Activated gamma-delta T cell treated with anti-CD3 and anti-CD28 coated beads, Interleukin-2, amount 50 U/mL, for 16 hours (primary cell): ENCODE results near the gene FBXW4.

ENCODE experiments used
- DNase-seq: peaks from one replicate; pipeline ENCODE4 v3.0.0-alpha.2; 2020; ENCODE audit warnings: low read depth

Gene FBXW4

DNA sequence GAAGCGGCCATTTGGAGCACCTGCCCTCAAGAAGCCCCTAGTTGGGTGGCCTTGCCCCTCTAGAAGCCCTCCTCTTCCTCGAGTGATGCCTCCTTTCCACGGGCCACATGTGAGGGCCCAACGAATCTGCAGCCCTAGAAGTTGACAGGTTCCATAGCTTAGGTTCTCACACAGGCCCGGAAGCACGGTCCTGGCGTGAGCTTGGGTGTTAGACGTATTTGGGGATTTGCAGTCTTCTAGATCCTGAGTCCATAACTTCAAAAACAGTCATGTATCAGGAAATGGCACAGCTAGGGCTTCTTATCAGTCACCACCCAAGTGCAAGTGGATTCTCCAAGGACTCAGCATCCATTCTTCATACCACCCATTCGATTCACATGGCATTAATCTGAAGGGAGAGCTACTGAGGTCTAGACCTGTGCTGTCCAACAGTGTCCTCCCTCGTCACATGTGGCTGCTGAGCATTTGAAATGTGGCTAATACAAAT is 477 bp upstream of the FBXW4 start:
- peak; percentile 1 for DNase-seq

DNA sequence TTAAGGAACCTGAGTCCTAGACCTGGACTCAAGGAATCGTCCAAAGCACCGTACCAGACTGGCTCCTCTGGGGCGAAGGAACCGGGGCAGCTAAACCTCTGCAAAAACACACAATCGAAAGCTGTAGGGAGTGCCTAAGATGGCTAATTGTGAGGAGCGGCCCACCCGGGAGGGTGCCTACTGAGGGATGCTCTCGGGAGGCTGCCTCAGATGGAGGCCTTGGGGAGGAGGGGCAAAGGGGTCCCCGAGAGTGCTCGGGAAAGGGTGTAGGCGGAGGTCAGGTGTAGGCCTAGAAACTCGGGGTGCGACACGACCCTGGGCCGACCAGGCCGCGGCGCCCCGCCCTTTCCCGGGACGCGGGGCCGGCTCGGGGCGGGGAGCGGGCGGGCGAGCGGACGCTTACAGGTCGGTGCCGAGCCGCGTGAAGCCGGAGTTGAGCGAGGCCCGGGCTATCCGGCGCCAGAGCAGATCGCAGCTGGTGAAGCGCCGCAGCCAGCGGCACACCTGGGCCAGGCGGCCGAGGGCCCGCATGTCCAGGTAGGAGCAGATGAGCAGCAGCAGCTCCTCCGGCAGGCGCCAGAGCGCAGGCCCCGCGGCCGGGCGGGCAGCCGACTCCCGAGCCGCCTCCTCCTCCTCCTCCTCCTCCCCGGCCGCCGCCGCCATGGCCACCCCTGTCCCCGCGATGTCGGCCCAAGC is 844 bp downstream of the FBXW4 start:
- DNase-seq, result peak; percentile 46

DNA sequence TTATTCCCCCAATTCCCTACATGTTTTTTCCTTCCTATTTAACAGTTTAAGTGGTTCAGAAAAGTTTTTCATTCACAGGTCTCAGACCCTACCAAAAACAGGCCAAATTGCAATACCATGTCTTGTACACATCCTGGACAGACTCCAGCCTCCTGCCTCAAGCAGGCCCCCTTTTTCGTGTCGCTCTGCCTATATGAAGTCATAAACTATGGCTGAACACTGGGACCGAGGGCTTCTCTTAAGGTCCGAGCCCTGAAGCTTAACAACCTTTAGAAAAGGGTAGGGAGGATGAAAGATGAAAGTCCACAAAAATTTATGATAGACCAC is 1.4 kb downstream of the FBXW4 start:
- peak; percentile 3 for DNase-seq

DNA sequence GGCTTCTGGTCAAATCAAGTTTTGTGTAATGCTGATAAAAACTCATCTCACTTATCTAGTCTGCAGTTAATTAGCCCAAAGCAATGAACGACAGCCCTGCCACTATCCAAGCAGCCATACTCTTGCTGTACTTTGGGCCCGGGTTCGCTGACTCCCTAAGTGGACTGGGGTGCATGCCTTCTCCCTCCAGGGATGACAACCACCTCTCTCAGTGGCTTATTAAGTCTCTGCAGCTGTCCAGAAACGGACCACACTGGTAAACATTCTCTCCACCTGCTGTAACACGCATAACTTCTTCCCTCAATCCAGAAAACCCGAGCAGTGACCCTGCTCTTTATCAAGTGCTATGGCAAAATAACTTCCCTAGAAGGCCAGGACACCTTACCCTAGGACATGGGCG is 3.9 kb downstream of the FBXW4 start:
- no peak for DNase-seq

DNA sequence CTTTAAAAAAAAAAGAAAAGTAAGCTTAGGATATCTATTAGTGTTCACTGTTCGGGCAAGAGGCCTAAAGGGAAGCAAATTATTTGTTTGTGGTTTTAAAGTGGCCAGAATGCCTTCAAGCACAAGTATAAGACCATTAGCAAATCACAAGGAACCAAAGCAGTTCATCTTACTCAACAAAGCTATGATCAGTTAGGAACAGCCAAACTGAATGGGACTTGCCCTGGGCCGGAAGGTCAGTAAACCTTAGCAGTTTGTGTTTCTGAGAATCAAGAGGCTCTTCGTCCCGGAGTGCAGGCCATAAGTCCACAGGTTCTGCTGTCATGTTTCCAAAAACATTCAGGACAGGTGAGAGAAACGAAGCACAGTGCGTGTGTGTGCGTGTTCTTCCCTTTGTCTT is 4.5 kb downstream of the FBXW4 start:
- DNase-seq, result no peak

DNA sequence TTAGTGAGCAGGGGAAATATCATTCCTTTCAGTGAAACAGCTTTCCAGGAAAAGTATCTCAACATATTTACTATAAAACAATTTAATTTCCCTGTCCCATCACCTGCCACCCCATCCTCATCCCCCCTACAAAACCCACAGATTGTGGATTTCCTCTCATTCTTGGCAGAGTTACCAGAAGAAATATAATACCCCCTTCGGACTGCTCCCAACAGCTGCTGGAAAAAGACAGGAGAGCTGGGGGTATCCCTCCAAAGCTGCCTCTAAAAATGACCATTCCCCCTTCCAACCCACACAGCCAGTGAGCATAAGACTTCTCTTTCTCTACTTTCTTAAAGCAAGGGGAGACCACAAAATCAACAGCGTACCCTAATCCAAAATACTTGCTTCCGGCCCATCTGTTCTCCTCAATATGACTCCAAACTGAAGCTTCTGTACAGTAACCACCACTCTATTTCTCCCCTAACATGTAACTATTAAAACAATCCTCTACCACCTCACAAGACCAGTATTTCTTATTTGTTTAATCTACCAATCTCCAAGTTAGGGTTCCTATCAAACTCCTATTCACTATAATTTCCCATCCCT is 7.8 kb downstream of the FBXW4 start:
- no peak for DNase-seq

DNA sequence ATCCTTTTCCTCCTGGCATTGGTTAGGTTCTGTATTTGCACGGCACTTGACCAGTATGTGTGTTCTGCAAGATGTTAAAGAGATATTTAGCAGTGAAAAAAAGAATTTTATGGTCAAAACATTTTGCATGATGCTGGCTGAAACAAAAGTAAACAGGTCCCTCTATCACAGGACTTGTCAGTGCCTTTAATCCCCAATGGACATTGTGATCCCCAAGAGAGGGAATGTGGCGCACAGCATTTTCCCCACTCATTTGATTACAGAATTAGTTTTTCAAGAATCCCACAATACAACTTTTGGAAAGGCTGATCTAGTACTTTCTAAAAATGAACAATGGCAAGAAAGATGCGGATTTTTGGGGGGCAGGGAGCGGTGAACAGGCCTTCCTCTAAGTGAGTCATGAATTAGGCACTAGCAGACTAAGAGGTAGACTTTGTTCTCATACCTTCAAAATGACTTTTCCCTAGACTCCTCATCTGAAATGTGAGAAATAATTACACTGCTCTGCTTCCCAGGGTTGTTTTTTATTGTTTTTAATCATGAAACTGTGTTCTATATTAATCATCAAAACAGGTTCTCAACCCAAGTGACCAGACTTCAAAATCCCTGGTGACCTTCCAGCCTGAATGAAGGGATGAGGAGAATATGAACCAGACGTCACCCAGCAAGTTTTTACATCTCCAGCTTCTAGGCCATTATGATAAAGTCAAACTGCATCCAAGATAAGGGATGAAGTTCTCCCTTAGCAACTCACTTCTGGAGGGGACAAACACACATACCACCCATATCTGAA is 8.6 kb downstream of the FBXW4 start:
- DNase-seq, result no peak

DNA sequence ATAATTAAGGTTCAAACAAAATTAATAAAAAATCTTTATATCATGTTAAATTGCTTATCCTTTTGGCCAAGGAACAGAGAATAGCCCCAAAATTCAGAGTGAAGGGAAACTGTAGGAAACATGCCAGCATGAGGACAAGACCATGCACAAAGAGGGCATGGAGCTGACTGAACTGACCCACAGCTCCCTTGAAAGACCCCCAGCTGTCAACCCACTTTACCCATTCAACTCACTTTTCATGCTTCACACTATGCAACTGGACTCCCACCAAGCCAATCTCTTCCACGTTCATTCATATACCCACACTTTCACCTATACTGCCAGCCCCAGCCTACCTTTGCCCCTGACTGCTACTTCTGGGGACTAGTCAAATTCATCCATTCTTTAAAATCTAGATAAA is 10.2 kb downstream of the FBXW4 start:
- DNase-seq, result no peak

DNA sequence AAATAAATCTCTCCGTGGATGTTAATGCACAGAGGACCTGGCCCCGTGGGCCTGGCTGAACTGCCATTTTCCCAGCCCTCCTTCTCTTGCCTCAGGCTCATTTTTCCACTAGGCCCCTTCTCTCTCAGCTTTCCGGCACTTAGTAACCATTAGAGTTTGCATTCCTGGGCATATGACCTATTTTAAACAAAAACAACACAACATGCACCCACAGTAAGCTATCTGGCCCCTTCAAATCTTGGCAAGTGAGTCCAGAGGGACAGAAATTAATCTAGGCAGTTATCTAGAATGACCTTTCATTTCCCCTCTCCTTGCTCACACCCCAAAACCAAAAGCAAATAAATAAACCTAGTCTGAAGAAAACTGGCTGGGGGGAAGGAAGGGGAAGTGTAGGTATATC is 11.7 kb downstream of the FBXW4 start:
- DNase-seq, result no peak

DNA sequence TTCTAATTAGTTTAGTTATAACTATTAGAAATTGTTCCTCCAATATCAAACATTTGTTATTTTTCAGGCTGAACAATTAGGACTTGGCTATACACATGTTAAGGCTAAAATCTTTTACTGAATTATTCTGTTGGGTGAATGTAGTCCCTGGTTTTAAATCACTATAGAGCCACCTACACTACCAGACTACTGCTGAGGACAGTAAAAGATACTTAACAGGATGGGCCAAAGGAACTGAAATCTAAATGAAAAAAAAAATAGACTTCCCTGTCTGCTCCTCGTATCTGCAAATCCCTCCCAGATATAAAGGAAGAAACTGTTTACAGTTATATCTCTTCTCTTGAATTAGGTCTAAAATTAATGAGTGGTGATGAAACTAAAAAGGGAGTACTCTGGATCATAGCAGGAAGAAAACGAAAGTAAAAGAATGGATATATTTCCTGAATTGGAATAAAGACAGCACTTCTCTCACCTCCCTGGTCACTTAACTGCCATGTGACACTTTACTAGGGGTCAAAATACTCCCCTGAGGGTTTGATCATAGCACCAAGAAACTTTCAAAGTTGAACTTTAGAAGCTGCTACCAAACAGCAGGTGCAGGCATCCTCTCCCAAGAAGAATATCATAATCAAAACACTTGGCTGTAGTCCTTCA is 12.7 kb downstream of the FBXW4 start:
- no peak for DNase-seq

DNA sequence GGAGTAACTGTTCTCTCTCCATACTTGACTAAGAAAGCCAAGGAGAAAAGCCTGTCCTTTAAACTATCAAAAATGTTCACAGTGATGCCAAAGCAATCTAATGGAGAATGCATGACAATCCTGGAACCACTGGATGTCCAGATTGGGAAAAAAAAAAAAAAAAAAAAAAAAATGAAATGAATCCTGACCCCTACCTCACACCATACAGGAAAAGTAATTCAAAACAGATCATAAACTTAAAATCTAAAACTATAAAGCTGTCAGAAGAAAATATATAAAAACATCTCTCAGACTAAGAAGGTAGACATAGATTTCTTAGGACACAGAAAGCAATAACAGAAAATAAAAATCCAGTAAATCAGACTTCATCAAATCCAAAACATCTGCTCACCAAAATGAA is 18.4 kb downstream of the FBXW4 start:
- no peak for DNase-seq

DNA sequence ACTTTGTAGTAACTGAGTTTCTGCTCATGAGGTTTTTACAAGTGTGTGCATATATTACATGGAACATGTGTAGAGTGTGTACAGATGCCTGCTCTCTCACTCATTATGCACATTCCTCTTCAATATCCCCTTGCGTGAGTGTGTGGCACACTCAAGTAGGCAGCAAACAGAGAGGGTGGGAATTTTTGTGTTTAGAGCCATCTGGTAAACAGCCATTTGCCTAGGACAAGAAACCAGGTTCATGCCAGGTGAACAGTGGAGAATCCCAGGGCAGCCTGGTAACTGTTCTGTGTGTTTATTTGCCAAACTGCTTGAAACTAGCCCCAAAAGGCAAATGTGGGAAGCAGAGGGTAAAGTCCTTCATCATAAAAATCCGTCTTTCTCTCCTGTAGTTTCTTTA is 19.9 kb downstream of the FBXW4 start:
- no peak for DNase-seq

DNA sequence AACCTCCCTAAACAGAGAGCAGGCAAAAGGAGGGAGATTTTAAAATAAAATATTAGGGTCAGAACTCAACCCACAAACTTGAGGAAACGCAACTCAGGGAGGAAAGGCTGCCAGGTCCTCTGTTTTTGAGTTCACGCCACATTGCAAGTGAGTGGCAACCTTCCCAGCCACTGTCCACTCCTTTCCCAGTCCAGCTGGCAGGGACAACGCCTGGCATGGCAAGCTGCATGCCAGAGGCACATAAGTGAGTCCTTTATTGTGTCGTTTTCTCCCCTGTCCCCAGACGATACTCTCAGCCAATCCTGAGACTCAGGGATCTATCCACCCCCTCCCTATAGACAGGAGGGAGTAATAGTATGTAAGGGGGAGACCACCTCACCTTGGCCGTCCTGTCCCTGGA is 22.4 kb downstream of the FBXW4 start:
- no peak for DNase-seq

DNA sequence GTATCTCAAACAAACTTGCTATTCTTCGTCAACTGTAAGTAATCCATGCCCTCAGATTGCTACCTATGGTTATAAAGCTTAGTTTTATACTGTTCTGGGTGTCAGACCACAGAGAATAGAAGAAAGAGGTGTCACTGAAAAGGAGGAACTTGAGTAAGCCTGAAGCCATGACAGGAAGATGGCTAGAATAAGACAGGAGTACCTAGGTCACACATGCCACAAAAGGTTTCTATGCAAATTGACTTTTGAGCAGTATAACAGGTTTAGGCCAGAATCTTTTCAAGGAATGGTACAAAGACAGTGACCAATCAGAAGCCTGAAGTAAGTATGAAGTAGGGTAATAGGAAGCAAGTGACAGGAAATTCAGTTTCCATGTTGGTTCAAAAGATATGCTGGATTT is 23.5 kb downstream of the FBXW4 start:
- DNase-seq, result no peak

DNA sequence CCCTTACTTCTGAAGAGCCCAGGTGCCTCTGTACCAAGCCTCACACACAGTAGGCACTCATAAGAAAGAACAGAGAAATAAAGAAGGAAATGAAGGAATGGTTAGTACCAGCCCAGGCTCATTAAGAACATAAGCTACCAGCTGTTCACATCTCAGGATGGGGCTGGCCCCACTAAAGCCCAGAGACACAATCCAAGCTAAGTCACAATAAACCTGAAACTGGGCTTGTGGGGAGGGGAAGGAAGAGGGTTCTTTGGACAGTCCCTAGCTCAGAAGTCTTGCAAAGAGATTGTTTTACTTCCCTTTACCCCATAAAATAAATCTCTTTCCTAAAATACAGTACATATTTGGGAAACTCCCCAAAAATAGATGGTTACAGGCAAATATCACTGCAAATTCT is 24.3 kb downstream of the FBXW4 start:
- DNase-seq, result no peak

DNA sequence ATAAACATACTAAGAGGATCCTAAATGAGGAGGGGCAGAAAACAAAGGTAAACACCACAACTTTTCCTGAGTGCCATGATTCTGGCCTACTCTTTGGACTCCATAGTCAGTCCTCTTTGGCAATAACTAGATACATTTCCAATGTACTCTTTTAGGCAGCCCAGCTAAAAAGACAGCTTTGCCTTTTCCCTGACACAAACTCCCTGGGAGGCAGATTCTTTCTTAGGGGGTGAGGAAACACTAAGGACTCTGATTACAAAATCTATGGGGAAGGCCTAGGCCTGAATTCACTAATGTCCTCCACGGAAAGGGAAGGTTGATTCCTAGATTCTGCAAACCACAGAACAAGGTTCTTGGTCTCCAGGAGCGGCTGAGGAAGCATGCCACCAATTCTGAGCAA is 25.8 kb downstream of the FBXW4 start:
- no peak for DNase-seq

DNA sequence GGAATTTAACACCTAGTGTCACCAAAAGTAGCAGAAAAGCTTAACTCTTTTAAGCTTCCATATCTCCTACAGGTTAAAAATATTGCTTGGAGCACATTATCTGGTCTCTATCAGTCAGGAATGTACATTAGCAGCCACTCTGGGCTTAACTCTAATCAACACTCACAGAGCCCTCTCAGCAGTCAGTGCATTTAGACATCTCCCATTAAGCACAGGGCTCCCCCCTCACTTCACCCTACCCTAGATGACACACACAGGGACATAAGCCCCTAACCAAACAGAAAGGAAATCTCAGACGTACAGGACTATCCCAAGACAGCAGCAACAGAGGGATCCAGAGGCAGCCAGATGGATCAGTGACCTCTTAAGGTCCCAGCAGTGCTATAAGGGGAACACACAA is 26.4 kb downstream of the FBXW4 start:
- no peak for DNase-seq

DNA sequence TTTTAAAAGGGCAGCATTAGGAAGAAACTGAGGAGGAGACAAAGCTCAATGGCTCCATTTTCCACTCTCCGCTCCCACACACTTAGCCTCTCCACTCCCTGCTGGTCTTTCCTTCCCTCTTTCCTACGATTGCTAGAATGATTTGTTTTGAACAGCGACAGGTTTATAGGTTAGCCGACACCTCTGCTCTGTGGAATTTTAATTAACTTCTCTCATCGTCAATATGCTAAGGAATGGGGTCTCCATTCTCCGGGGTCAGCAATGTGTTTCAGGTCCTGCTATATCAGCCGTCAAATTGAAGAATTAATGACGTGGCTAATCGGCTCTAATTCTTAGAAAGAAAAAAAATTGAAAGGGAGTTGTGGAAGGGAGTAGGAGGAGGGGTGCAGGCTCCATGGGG is 28.9 kb downstream of the FBXW4 start:
- no peak for DNase-seq

DNA sequence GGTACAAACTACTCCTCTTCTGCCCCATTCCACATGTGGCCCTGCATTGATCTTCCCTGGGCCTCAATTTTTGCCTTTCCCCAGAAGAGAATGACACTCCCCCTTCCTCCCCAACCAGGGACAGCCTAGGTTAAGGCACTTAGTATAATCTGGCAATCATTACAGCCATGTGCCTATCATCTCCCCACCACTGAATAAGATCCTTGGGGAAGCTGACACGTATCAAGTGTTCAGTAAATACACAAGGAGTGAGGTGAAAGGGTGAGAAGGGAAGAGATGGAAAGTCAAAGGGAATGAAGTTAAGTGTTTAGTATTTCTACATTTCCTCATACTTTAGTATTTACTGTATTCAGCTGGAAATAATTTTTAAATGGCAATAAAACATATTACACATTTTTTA is 31.9 kb downstream of the FBXW4 start:
- DNase-seq, result no peak

DNA sequence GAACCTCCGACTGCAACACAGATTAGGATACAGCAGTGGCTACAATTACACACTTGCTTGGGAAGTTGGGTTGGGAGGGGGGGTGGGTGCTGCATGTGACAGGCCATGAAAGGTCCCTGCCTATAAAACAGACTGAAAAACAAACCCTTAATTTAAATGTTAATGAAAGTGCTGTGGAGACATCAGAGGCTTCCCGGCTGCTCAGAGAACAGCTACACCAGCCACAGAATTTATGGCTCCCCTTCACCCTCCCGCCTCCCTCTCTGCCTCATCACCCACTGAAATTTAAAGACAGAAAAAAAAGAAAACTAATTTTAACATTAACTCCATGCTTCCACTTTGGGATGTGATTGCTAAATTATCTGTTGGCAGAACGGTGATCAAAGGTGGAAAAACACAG is 34.7 kb downstream of the FBXW4 start:
- no peak for DNase-seq

DNA sequence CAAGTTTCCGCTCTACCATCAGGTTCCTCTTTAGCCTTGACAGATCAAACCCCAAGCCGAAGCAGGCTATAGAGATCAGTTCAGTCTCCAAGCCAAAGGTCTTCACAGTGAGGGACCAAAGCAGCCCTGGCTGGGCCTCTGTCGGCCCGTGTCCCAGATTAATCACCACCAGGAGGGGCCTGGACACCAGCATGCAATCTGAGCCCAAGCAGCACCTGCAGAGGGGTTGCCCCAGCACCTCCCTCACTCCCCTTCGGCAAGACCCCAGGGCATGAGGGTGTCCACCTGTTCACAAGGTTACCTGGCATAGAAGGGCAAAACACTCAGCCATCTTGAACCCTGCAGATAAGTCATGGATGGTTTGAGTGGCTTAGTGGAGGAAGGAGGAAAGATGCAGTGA is 36.0 kb downstream of the FBXW4 start:
- no peak for DNase-seq

DNA sequence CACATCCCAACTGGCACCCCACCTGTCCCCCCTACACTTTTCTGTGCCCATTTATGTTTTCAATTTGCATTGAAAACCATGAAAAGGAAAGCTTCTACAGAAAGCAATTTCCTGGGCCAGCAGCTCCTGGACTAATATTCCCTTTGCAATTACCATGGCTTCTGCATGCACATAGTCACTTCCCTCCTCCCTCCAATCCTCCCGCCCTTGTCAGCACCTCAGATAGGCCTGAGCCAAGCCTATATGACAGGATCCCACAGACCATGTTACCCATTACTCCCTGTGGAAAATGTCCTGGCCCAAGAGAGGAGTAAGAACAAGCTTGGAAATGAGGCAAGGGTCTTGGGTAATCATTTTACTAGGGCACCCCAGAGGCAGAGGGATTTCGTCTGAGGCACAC is 38.1 kb downstream of the FBXW4 start:
- no peak for DNase-seq

DNA sequence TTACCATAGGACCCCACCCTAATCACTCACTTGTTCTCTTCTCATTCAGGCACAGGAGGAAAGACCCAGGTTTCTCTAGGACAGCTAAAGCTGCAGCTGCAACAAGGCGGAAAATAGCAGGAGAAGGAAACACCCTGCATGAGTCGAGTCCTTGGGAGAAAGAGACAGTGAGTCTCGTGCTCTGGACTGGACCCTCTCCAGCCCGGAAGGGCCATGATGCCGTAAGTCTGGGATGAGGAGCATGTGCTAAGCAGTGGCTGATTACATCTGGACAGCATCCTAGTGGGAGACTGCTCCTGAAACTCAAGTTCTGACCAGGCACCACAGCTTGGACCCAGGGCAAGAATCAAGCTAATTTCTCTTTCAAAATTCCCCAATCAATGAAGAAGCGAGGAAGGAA is 39.4 kb downstream of the FBXW4 start:
- no peak for DNase-seq
